Neural progenitor cell (in vitro differentiated cells): ENCODE results near the gene DNAI2.
"Not testable (repeated sequence)": the region's sequence is repeated elsewhere in the genome, so short reads cannot be mapped to it uniquely, and the experiment has no call there.

ENCODE experiments used
- CTCF ChIP-seq: fragments of 200-600 bp; sonication (generic); IDR thresholded peaks from 2 replicates; pipeline ENCODE4 v1.5.1; 2017; ENCODE audit warnings: antibody characterized with exemption, mild to moderate bottlenecking
- EZH2 ChIP-seq: fragments of 200-600 bp; sonication (generic); IDR thresholded peaks from 2 replicates; pipeline ENCODE4 v1.6.1; 2017; ENCODE audit warnings: antibody characterized with exemption, mild to moderate bottlenecking, moderate library complexity
- EZH2phosphoT487 ChIP-seq: fragments of 200-600 bp; sonication (generic); IDR thresholded peaks from 2 replicates; pipeline ENCODE4 v1.6.1; 2017; ENCODE audit warnings: antibody characterized with exemption

- not testable (repeated sequence) for TF ChIP-seq CTCF, EZH2, EZH2phosphoT487
Observed at GRCh38 chr17:74279617-74280016, 5.6 kb downstream of the DNAI2 start.
